WI38 (cell line): ENCODE measurements around the gene MRPS2.
"Not testable (repeated sequence)": the region's sequence is repeated elsewhere in the genome, so short reads cannot be mapped to it uniquely, and the experiment has no call there.

Experiments
- H3K4me3 ChIP-seq: 2 replicates; pipeline ENCODE4 v1.5.1; 2011; ENCODE audit warnings: low read depth, mild to moderate bottlenecking, control low read depth, low read length
- TF ChIP-seq, protein P1 (sequence below): IDR thresholded peaks from 2 replicates; pipeline ENCODE4 v1.5.1; 2012; ENCODE audit warnings: low read depth, mild to moderate bottlenecking, control low read depth, low read length

MRPS2 gene

GRCh38 chr9:135507104-135508035 lies 6.9 kb downstream of the MRPS2 start:
- H3K4me3 ChIP-seq: no peak overlapping the region
- TF ChIP-seq, protein P1, sequence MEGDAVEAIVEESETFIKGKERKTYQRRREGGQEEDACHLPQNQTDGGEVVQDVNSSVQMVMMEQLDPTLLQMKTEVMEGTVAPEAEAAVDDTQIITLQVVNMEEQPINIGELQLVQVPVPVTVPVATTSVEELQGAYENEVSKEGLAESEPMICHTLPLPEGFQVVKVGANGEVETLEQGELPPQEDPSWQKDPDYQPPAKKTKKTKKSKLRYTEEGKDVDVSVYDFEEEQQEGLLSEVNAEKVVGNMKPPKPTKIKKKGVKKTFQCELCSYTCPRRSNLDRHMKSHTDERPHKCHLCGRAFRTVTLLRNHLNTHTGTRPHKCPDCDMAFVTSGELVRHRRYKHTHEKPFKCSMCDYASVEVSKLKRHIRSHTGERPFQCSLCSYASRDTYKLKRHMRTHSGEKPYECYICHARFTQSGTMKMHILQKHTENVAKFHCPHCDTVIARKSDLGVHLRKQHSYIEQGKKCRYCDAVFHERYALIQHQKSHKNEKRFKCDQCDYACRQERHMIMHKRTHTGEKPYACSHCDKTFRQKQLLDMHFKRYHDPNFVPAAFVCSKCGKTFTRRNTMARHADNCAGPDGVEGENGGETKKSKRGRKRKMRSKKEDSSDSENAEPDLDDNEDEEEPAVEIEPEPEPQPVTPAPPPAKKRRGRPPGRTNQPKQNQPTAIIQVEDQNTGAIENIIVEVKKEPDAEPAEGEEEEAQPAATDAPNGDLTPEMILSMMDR: no peak

- TF ChIP-seq, protein P1: no peak
- no peak overlapping the region for H3K4me3 ChIP-seq
Measured at GRCh38 chr9:135508211-135508820, 7.8 kb downstream of the MRPS2 start.

DNA sequence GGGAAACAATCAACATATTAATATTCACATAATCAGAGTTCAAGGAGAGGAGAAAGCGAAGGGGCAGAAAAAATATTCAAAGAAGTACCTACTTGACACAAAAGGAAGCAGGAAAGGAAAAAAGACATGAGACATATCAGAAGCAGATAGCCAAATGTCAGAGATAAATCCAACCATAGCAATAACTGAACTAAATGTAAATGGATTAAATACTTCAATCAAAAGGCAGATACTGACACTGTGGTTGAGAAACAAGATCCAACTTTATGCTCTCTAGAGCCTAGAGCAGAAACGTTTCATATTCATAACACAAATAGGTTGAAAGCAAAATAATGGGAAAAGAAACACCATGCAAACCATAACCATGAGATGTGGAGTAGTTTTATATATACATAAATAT lies 9.0 kb downstream of the MRPS2 start:
- TF ChIP-seq, protein P1: no peak
- H3K4me3 ChIP-seq: no peak overlapping the region

- TF ChIP-seq, protein P1: no peak
- no peak overlapping the region for H3K4me3 ChIP-seq
Measured at GRCh38 chr9:135512241-135512603, 11.7 kb downstream of the MRPS2 start.

DNA sequence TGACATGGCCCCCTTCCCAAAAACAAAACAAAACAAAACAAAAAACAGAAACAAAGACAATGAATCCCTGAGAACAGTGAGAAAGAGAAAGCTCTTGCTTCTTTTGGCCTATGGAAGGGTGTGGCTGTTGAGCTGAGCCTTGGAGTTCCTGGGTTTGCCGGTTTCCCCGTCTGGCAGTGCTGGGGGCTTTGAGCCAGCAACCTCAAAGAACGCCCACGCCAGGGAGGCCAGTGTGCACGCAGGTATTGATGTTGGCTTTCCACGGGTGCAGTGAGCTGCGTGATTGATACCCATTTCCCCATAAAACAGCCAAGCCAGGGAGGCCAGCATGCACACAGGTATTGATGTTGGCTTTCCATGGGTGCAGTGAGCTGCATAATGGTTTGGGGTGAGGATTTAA lies 12.4 kb downstream of the MRPS2 start:
- no peak overlapping the region for H3K4me3 ChIP-seq
- TF ChIP-seq, protein P1: no peak

- TF ChIP-seq, protein P1: no peak
- no peak overlapping the region for H3K4me3 ChIP-seq
Measured at GRCh38 chr9:135513351-135513846, 12.9 kb downstream of the MRPS2 start.

GRCh38 chr9:135513906-135514305 lies 13.4 kb downstream of the MRPS2 start:
- H3K4me3 ChIP-seq: not testable (repeated sequence)
